HuH-7.5 (cell line): ENCODE measurements around the gene SLC9A3.

Experiments used
- DNase-seq: peaks from one replicate; pipeline ENCODE4 v3.0.0; 2011; ENCODE audit warnings: low spot score

Gene SLC9A3

GRCh38 chr5:428754-429452 lies 95.3 kb downstream of the SLC9A3 start:
- DNase-seq = no peak

- no peak for DNase-seq
These were observed 96.0 kb downstream of the SLC9A3 start for GRCh38 chr5:428219-428618.

GRCh38 chr5:427415-428087 lies 96.7 kb downstream of the SLC9A3 start:
- no peak for DNase-seq

- DNase-seq = no peak
These were observed 97.8 kb downstream of the SLC9A3 start for GRCh38 chr5:426392-426976.

GRCh38 chr5:425714-426113 lies 98.5 kb downstream of the SLC9A3 start:
- DNase-seq = no peak

GRCh38 chr5:424301-425110 lies 99.7 kb downstream of the SLC9A3 start:
- DNase-seq = no peak

GRCh38 chr5:423626-424261 lies 100.5 kb downstream of the SLC9A3 start:
- DNase-seq = no peak

GRCh38 chr5:423233-423565 lies 101.0 kb downstream of the SLC9A3 start:
- no peak for DNase-seq

- DNase-seq = no peak
These were observed 101.7 kb downstream of the SLC9A3 start for GRCh38 chr5:422323-423232.

GRCh38 chr5:421901-422300 lies 102.3 kb downstream of the SLC9A3 start:
- no peak for DNase-seq

- no peak for DNase-seq
These were observed 102.9 kb downstream of the SLC9A3 start for GRCh38 chr5:421287-421880.

- DNase-seq = no peak
These were observed 103.5 kb downstream of the SLC9A3 start for GRCh38 chr5:420632-421286.
